K562 (cell line): ENCODE measurements around the gene FLOT2. TPM values are rescaled to one million over a fixed set of nuclear protein-coding genes. Genes with fewer than 3 reads are reported as not detected.

ENCODE experiments used
- CHCHD3 ChIP-seq: fragments of 250-450 bp; sonication (Bioruptor Pico); IDR thresholded peaks from 2 replicates; pipeline ENCODE4 v2.1.2; 2022; ENCODE audit warnings: mild to moderate bottlenecking
- GATA2 ChIP-seq: sonication (generic); formaldehyde crosslinking; IDR thresholded peaks from 2 replicates; pipeline ENCODE4 v1.4.0; 2020; ENCODE audit warnings: mild to moderate bottlenecking, missing genetic modification reagents
- MAFK ChIP-seq: IDR thresholded peaks from 2 replicates; pipeline ENCODE4 v1.6.1; 2011; ENCODE audit warnings: low read length, improper control_type of control experiment
- MCM7 ChIP-seq, 2 experiments: fragments of 450-650 bp; IDR thresholded peaks; 2 replicates each; pipeline ENCODE4 v1.6.1; 2016 to 2018
- NCOA6 ChIP-seq: fragments of 450-650 bp; IDR thresholded peaks from 2 replicates; pipeline ENCODE4 v1.6.1; 2017; ENCODE audit warnings: mild to moderate bottlenecking
- NRF1 ChIP-seq, 2 experiments: fragments of 450-650 bp; IDR thresholded peaks in 1 of 2; conservative IDR thresholded peaks in 1 of 2; 2 replicates each; pipeline ENCODE4 v1.6.1; 2014; ENCODE audit warnings: mild to moderate bottlenecking in 2 of 2
- RBM25 ChIP-seq: fragments of 200-400 bp; formaldehyde crosslinking; IDR thresholded peaks from 2 replicates; pipeline ENCODE4 v1.6.1; 2018; ENCODE audit warnings: low read length, low read depth, moderate library complexity; ENCODE audit not compliant: severe bottlenecking
- SRSF1 ChIP-seq: fragments of 200-400 bp; formaldehyde crosslinking; IDR thresholded peaks from 2 replicates; pipeline ENCODE4 v1.6.1; 2017; ENCODE audit warnings: mild to moderate bottlenecking, low read depth, low read length, moderate library complexity
- ZFX ChIP-seq: sonication (generic); formaldehyde crosslinking; IDR thresholded peaks from 2 replicates; pipeline ENCODE4 v1.8.0; 2022; ENCODE audit warnings: mild to moderate bottlenecking, missing genetic modification reagents, moderate library complexity
- ZNF644 ChIP-seq: fragments of 200-800 bp; sonication (Bioruptor generic); IDR thresholded peaks from 2 replicates; pipeline ENCODE4 v1.6.1; 2016; ENCODE audit warnings: low read depth, missing genetic modification characterization, missing compliant biosample characterization
- ZSCAN29 ChIP-seq: fragments of 450-650 bp; IDR thresholded peaks from 2 replicates; pipeline ENCODE4 v1.6.1; 2017
- polyA plus RNA-seq, 8 experiments: library from polyadenylated mRNA; depleted of rRNA in 4 of 8; stranded (reverse) in 5 of 8; unstranded in 3 of 8; fragments of >200 nt; fragmentation: Nextera tagmentation in 2 of 8; fragmentation: Illumina TruSeq in 1 of 8; extraction: Ambion mirVana in 2 of 8; extraction: Trizol in 1 of 8; gene quantifications; 2 replicates each; pipeline versions ENCODE4 v1.2.1 to v1.2.3, GENCODE V29; 2011 to 2014; ENCODE audit warnings: inconsistent platforms in 1 of 8, missing spikeins in 1 of 8
- total RNA-seq, 7 experiments: library from RNA; depleted of rRNA in 6 of 7; stranded (reverse); fragments of >200 nt in 6 of 7; fragmentation: Illumina TruSeq in 2 of 7; extraction: Trizol in 2 of 7; gene quantifications; 2 replicates each; pipeline versions ENCODE4 v1.2.1 to v1.2.3, GENCODE V29; 2011 to 2021; ENCODE audit warnings: low replicate concordance in 1 of 7
- TF ChIP-seq, protein P1 (sequence below): fragments of 450-650 bp; IDR thresholded peaks from 2 replicates; pipeline ENCODE4 v1.6.1; 2016; ENCODE audit warnings: mild to moderate bottlenecking, moderate library complexity
- TF ChIP-seq, protein P2 (sequence below): fragments of 450-650 bp; conservative IDR thresholded peaks from 2 replicates; pipeline ENCODE4 v1.6.1; 2016; ENCODE audit warnings: missing genetic modification characterization, low read depth, mild to moderate bottlenecking, control low read depth, missing compliant biosample characterization
- TF ChIP-seq, protein P3 (sequence below): sonication (generic); formaldehyde crosslinking; IDR thresholded peaks from 2 replicates; pipeline ENCODE4 v1.8.0; 2022; ENCODE audit warnings: missing genetic modification reagents, mild to moderate bottlenecking, borderline replicate concordance

FLOT2 gene
- total and polyA plus RNA-seq, 9 of the 15 experiments (the other 6 are each of a cell fraction or from before 2014, with no cell fraction given) = 17.5 to 138 (median 41.7) TPM

DNA sequence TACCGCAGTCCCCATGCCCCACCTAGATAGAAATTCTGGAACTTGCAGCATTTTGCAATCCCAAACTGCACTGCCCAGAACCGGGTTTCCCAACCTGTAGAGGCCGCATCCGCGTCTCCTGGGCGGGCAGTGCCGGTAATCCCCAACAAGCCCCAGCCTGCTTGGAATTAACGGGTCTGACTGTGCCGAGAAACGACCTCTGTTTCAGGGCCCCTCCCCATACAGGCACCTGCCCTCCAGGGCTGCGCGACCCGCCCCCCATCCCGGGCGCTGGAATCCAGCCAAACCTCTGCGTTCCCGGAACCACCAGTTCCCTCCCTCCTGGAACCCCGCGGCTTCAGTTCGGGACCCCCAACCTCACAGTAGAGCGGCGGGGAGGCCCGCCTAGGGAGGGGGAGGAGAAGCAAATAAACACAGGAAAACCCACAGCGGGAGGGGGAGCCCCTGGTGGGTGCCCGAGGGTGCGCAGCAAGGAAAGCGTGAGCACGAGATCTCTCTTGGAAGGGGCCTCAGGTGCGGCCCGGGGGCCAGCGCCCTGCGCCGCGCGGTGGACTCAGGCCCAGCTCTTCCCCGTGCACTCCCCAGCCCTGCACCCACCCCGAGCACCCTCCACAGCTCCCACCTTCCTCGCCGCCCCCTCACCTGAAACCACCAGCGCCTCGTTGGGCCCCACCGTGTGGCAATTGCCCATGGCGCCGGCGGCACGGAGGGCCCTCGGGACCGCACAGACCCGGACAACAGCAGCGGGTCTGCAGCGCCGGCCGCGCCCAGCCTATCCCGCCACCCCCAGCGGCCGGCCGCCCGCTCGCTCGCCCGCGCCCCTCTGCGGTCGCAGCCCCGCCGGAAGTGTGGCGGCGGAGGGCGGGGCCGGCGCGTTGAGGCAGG is at the start of gene FLOT2 (continued):
- TF ChIP-seq, protein P1, sequence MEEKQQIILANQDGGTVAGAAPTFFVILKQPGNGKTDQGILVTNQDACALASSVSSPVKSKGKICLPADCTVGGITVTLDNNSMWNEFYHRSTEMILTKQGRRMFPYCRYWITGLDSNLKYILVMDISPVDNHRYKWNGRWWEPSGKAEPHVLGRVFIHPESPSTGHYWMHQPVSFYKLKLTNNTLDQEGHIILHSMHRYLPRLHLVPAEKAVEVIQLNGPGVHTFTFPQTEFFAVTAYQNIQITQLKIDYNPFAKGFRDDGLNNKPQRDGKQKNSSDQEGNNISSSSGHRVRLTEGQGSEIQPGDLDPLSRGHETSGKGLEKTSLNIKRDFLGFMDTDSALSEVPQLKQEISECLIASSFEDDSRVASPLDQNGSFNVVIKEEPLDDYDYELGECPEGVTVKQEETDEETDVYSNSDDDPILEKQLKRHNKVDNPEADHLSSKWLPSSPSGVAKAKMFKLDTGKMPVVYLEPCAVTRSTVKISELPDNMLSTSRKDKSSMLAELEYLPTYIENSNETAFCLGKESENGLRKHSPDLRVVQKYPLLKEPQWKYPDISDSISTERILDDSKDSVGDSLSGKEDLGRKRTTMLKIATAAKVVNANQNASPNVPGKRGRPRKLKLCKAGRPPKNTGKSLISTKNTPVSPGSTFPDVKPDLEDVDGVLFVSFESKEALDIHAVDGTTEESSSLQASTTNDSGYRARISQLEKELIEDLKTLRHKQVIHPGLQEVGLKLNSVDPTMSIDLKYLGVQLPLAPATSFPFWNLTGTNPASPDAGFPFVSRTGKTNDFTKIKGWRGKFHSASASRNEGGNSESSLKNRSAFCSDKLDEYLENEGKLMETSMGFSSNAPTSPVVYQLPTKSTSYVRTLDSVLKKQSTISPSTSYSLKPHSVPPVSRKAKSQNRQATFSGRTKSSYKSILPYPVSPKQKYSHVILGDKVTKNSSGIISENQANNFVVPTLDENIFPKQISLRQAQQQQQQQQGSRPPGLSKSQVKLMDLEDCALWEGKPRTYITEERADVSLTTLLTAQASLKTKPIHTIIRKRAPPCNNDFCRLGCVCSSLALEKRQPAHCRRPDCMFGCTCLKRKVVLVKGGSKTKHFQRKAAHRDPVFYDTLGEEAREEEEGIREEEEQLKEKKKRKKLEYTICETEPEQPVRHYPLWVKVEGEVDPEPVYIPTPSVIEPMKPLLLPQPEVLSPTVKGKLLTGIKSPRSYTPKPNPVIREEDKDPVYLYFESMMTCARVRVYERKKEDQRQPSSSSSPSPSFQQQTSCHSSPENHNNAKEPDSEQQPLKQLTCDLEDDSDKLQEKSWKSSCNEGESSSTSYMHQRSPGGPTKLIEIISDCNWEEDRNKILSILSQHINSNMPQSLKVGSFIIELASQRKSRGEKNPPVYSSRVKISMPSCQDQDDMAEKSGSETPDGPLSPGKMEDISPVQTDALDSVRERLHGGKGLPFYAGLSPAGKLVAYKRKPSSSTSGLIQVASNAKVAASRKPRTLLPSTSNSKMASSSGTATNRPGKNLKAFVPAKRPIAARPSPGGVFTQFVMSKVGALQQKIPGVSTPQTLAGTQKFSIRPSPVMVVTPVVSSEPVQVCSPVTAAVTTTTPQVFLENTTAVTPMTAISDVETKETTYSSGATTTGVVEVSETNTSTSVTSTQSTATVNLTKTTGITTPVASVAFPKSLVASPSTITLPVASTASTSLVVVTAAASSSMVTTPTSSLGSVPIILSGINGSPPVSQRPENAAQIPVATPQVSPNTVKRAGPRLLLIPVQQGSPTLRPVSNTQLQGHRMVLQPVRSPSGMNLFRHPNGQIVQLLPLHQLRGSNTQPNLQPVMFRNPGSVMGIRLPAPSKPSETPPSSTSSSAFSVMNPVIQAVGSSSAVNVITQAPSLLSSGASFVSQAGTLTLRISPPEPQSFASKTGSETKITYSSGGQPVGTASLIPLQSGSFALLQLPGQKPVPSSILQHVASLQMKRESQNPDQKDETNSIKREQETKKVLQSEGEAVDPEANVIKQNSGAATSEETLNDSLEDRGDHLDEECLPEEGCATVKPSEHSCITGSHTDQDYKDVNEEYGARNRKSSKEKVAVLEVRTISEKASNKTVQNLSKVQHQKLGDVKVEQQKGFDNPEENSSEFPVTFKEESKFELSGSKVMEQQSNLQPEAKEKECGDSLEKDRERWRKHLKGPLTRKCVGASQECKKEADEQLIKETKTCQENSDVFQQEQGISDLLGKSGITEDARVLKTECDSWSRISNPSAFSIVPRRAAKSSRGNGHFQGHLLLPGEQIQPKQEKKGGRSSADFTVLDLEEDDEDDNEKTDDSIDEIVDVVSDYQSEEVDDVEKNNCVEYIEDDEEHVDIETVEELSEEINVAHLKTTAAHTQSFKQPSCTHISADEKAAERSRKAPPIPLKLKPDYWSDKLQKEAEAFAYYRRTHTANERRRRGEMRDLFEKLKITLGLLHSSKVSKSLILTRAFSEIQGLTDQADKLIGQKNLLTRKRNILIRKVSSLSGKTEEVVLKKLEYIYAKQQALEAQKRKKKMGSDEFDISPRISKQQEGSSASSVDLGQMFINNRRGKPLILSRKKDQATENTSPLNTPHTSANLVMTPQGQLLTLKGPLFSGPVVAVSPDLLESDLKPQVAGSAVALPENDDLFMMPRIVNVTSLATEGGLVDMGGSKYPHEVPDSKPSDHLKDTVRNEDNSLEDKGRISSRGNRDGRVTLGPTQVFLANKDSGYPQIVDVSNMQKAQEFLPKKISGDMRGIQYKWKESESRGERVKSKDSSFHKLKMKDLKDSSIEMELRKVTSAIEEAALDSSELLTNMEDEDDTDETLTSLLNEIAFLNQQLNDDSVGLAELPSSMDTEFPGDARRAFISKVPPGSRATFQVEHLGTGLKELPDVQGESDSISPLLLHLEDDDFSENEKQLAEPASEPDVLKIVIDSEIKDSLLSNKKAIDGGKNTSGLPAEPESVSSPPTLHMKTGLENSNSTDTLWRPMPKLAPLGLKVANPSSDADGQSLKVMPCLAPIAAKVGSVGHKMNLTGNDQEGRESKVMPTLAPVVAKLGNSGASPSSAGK = no peak; the same call in 1 of the 2 replicates
- TF ChIP-seq NRF1 (conservative IDR thresholded peaks at IDR 0.05 in 1 of 2, IDR thresholded peaks at IDR 0.05 in 1 of 2) = peak; percentile 71 to 75
- no peak; the same call in 1 of the 2 replicates for TF ChIP-seq ZSCAN29
- TF ChIP-seq ZNF644 (tag) = no peak
- no peak for TF ChIP-seq NCOA6
- TF ChIP-seq MAFK = no peak
- no peak for TF ChIP-seq MCM7 (IDR thresholded peaks at IDR 0.05)
- TF ChIP-seq SRSF1 = 0 out of 2 replicates have a peak, but pooled peaks have one; percentile 29
- no peak for TF ChIP-seq RBM25
- TF ChIP-seq, protein P2, sequence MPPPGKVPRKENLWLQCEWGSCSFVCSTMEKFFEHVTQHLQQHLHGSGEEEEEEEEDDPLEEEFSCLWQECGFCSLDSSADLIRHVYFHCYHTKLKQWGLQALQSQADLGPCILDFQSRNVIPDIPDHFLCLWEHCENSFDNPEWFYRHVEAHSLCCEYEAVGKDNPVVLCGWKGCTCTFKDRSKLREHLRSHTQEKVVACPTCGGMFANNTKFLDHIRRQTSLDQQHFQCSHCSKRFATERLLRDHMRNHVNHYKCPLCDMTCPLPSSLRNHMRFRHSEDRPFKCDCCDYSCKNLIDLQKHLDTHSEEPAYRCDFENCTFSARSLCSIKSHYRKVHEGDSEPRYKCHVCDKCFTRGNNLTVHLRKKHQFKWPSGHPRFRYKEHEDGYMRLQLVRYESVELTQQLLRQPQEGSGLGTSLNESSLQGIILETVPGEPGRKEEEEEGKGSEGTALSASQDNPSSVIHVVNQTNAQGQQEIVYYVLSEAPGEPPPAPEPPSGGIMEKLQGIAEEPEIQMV = no peak
- no peak for TF ChIP-seq GATA2 (CRISPR knock-in tag)
- TF ChIP-seq CHCHD3 (CRISPR knock-in tag) = no peak
- TF ChIP-seq ZFX (CRISPR knock-in tag) = peak; percentile 87
- TF ChIP-seq, protein P3, sequence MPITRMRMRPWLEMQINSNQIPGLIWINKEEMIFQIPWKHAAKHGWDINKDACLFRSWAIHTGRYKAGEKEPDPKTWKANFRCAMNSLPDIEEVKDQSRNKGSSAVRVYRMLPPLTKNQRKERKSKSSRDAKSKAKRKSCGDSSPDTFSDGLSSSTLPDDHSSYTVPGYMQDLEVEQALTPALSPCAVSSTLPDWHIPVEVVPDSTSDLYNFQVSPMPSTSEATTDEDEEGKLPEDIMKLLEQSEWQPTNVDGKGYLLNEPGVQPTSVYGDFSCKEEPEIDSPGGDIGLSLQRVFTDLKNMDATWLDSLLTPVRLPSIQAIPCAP = no peak
